Peyer's patch (tissue), 4 donors: ENCODE results near the gene TCF12. TPM values are rescaled to one million over a fixed set of nuclear protein-coding genes. Genes with fewer than 3 reads are reported as not detected.
"Not testable (repeated sequence)": the region's sequence is repeated elsewhere in the genome, so short reads cannot be mapped to it uniquely, and the experiment has no call there.

Source experiments
- DNase-seq, 3 donors: peaks; one replicate each; pipeline ENCODE4 v3.0.0-alpha.2; 2017 to 2019
- H3K27ac ChIP-seq, 4 donors: fragments of 200-600 bp; sonication (generic); one replicate each; pipeline ENCODE4 v1.5.1; 2016 to 2019
- H3K27me3 ChIP-seq, 2 donors: fragments of 200-600 bp; sonication (generic); one replicate each; pipeline ENCODE4 v1.5.1; 2019
- H3K36me3 ChIP-seq, 3 donors: fragments of 200-600 bp; sonication (generic); one replicate each; pipeline ENCODE4 v1.5.1; 2016 to 2019
- H3K4me1 ChIP-seq, 4 donors: fragments of 200-600 bp; sonication (generic); one replicate each; pipeline ENCODE4 v1.5.1; 2016 to 2019
- H3K4me3 ChIP-seq, 4 donors: fragments of 200-600 bp; sonication (generic); 1 replicate in 3 of 4; 2 replicates in 1 of 4; pipeline ENCODE4 v1.5.1; 2016 to 2019; ENCODE audit warnings: mild to moderate bottlenecking in 1 of 4
- H3K9me3 ChIP-seq, 4 donors: fragments of 200-600 bp; sonication (generic); one replicate each; pipeline ENCODE4 v1.5.1; 2016 to 2019; ENCODE audit warnings: mild to moderate bottlenecking in 1 of 4
- CTCF ChIP-seq, 6 experiments: fragments of 450-650 bp in 4 of 6; fragments of 200-600 bp in 2 of 6; sonication (generic) in 1 of 6; IDR thresholded peaks; one replicate each; pipeline ENCODE4 v1.5.1; 2017 to 2019; ENCODE audit warnings: antibody characterized with exemption in 6 of 6, mild to moderate bottlenecking in 3 of 6, moderate library complexity in 1 of 6
- POLR2A ChIP-seq, 2 donors: fragments of 450-650 bp; IDR thresholded peaks; one replicate each; pipeline ENCODE4 v1.5.1; 2017; ENCODE audit warnings: antibody characterized with exemption in 2 of 2, mild to moderate bottlenecking in 2 of 2, moderate library complexity in 2 of 2
- total RNA-seq, 4 donors: library from RNA; depleted of rRNA; stranded (reverse); fragments of >200 nt; gene quantifications; one replicate each; pipeline ENCODE4 v1.1.0, GENCODE V29; 2016

Gene TCF12
- total RNA-seq, 4 donors from 2014 or later, result 98.4 to 815 (median 215) TPM

GRCh38 chr15:57158589-57158988, 240.1 kb downstream of the TCF12 start:
- Histone ChIP-seq H3K36me3 (no peaks in the 10 kb centered on the region), H3K27ac (no peak overlapping the region)
- no peak for DNase-seq

GRCh38 chr15:57158997-57159668, 240.7 kb downstream of the TCF12 start:
- no peak overlapping the region for H3K4me3 ChIP-seq
- H3K9me3 ChIP-seq, result no peaks in the 10 kb centered on the region
- no peak overlapping the region for H3K27ac ChIP-seq
- H3K36me3 ChIP-seq, result no peaks in the 10 kb centered on the region
- H3K4me1 ChIP-seq, result no peaks in the 10 kb centered on the region
- no peak for TF ChIP-seq POLR2A (IDR thresholded peaks at IDR 0.05)
- TF ChIP-seq CTCF (IDR thresholded peaks at IDR 0.05), result no peak
- DNase-seq, result no peak
- no peaks in the 10 kb centered on the region for H3K27me3 ChIP-seq

More at GRCh38 chr15:57158589-57158988, 240.1 kb downstream of the TCF12 start:
- Histone ChIP-seq H3K27me3 (no peaks in the 10 kb centered on the region), H3K9me3 (no peaks in the 10 kb centered on the region), H3K4me3 (no peak overlapping the region), H3K4me1 (no peaks in the 10 kb centered on the region)
- TF ChIP-seq CTCF (IDR thresholded peaks at IDR 0.05) (no peak), POLR2A (IDR thresholded peaks at IDR 0.05) (no peak)

- no peak for TF ChIP-seq CTCF (IDR thresholded peaks at IDR 0.05)
- no peak for TF ChIP-seq POLR2A (IDR thresholded peaks at IDR 0.05)
- Histone ChIP-seq H3K27ac (no peak overlapping the region), H3K4me1 (no peaks in the 10 kb centered on the region), H3K9me3 (no peaks in the 10 kb centered on the region), H3K4me3 (no peak overlapping the region), H3K36me3 (no peaks in the 10 kb centered on the region), H3K27me3 (no peaks in the 10 kb centered on the region)
- DNase-seq, result no peak
Measured at GRCh38 chr15:57159767-57160166, 241.3 kb downstream of the TCF12 start.

GRCh38 chr15:57160823-57161560, 242.5 kb downstream of the TCF12 start:
- Histone ChIP-seq H3K36me3 (no peaks in the 10 kb centered on the region), H3K4me3 (no peak overlapping the region), H3K4me1 (no peaks in the 10 kb centered on the region), H3K9me3 (no peaks in the 10 kb centered on the region), H3K27me3 (no peaks in the 10 kb centered on the region), H3K27ac (no peak overlapping the region)
- no peak for DNase-seq
- no peak for TF ChIP-seq POLR2A (IDR thresholded peaks at IDR 0.05)

GRCh38 chr15:57164251-57164650, 245.8 kb downstream of the TCF12 start:
- H3K4me1 ChIP-seq, DNase-seq, H3K27ac ChIP-seq, H3K4me3 ChIP-seq, H3K27me3 ChIP-seq, H3K9me3 ChIP-seq: not testable (repeated sequence)
- peaks cover 0 to 16% (median 0%) of the 10 kb centered on the region in 3 donors for H3K36me3 ChIP-seq

- DNase-seq, result no peak
- Histone ChIP-seq H3K27ac (no peak overlapping the region), H3K4me3 (no peak overlapping the region), H3K27me3 (no peaks in the 10 kb centered on the region), H3K4me1 (no peaks in the 10 kb centered on the region), H3K9me3 (no peaks in the 10 kb centered on the region), H3K36me3 (peaks cover 0 to 22% (median 0%) of the 10 kb centered on the region in 3 donors)
- TF ChIP-seq POLR2A (IDR thresholded peaks at IDR 0.05) (no peak), CTCF (IDR thresholded peaks at IDR 0.05) (no peak)
Measured at GRCh38 chr15:57165992-57166391, 247.5 kb downstream of the TCF12 start.
